GM18870 (cell line): Measurements from ENCODE around the gene EID3.

Source experiments
- ATAC-seq: cut with Tn5 transposase; IDR thresholded peaks from one replicate; pipeline ENCODE4 v1.9.1; 2021; ENCODE audit warnings: moderate library complexity; ENCODE audit not compliant: unreplicated experiment

EID3 gene

GRCh38 chr12:104353012-104353981 is 49.8 kb downstream of the EID3 start:
- no peak for ATAC-seq

GRCh38 chr12:104354167-104354867 is 50.8 kb downstream of the EID3 start:
- no peak for ATAC-seq
